Neuronal stem cell (in vitro differentiated cells): Measurements from ENCODE around the gene FGF16.

Experiments used
- DNase-seq: peaks from one replicate; pipeline ENCODE4 v3.0.0-alpha.2; 2013; ENCODE audit warnings: low spot score
- H2AFZ ChIP-seq: one replicate; pipeline ENCODE4 v1.6.1; 2013; ENCODE audit warnings: mild to moderate bottlenecking, low read length, inconsistent platforms
- H2AK5ac ChIP-seq: 2 replicates; pipeline ENCODE4 v1.6.1; 2013; ENCODE audit warnings: low read depth, mild to moderate bottlenecking, inconsistent platforms, low read length, moderate library complexity, mixed read lengths
- H2BK120ac ChIP-seq: 2 replicates; pipeline ENCODE4 v1.6.1; 2013; ENCODE audit warnings: low read depth, mild to moderate bottlenecking, inconsistent platforms, low read length, moderate library complexity, mixed read lengths
- H2BK12ac ChIP-seq: one replicate; pipeline ENCODE4 v1.6.1; 2013; ENCODE audit warnings: low read length, inconsistent platforms
- H2BK15ac ChIP-seq: 2 replicates; pipeline ENCODE4 v1.6.1; 2013; ENCODE audit warnings: mild to moderate bottlenecking, low read length, inconsistent platforms, mixed read lengths
- H2BK5ac ChIP-seq: one replicate; pipeline ENCODE4 v1.6.1; 2013; ENCODE audit warnings: inconsistent platforms, mild to moderate bottlenecking, low read length, moderate library complexity
- H3K14ac ChIP-seq: one replicate; pipeline ENCODE4 v1.6.1; 2013; ENCODE audit warnings: low read length, inconsistent platforms
- H3K18ac ChIP-seq: 2 replicates; pipeline ENCODE4 v1.6.1; 2013; ENCODE audit warnings: low read length, inconsistent platforms
- H3K23ac ChIP-seq: 2 replicates; pipeline ENCODE4 v1.6.1; 2013; ENCODE audit warnings: low read depth, mild to moderate bottlenecking, mixed read lengths, low read length, inconsistent platforms; ENCODE audit not compliant: poor library complexity
- H3K27ac ChIP-seq: replicated peaks from 3 replicates; pipeline ENCODE4 v1.5.1; 2013; ENCODE audit warnings: low read length, inconsistent platforms
- H3K27me3 ChIP-seq, 3 experiments: 2 replicates each; pipeline ENCODE4 v1.6.1; 2013; ENCODE audit warnings: low read length in 3 of 3, mild to moderate bottlenecking in 2 of 3, inconsistent platforms in 1 of 3, low read depth in 1 of 3, mixed read lengths in 1 of 3, moderate library complexity in 1 of 3; ENCODE audit not compliant: control insufficient read depth in 3 of 3, insufficient read depth in 3 of 3
- H3K36me3 ChIP-seq, 2 donors: replicated peaks in 1 of 2; 2 replicates each; pipeline ENCODE4 v1.6.1; 2013; ENCODE audit warnings: low read length in 2 of 2; ENCODE audit not compliant: control insufficient read depth in 2 of 2, insufficient read depth in 2 of 2
- H3K4ac ChIP-seq: 2 replicates; pipeline ENCODE4 v1.6.1; 2013; ENCODE audit warnings: inconsistent platforms, mild to moderate bottlenecking, low read length, moderate library complexity
- H3K4me1 ChIP-seq, 2 donors: 1 replicate in 1 of 2; 2 replicates in 1 of 2; pipeline ENCODE4 v1.6.1; 2013; ENCODE audit warnings: low read length in 2 of 2, low read depth in 1 of 2; ENCODE audit not compliant: control insufficient read depth in 2 of 2, insufficient read depth in 1 of 2
- H3K4me2 ChIP-seq: one replicate; pipeline ENCODE4 v1.6.1; 2013; ENCODE audit warnings: mild to moderate bottlenecking, low read length, inconsistent platforms; ENCODE audit not compliant: insufficient read depth, poor library complexity, severe bottlenecking
- H3K4me3 ChIP-seq, 2 donors: 2 replicates each; pipeline ENCODE4 v1.5.1; 2013; ENCODE audit warnings: low read length in 2 of 2, mild to moderate bottlenecking in 2 of 2, inconsistent platforms in 1 of 2, moderate library complexity in 1 of 2
- H3K79me1 ChIP-seq: one replicate; pipeline ENCODE4 v1.6.1; 2013; ENCODE audit warnings: low read depth, mild to moderate bottlenecking, inconsistent platforms, low read length, moderate library complexity
- H3K9ac ChIP-seq: one replicate; pipeline ENCODE4 v1.6.1; 2013; ENCODE audit warnings: mild to moderate bottlenecking, low read depth, low read length, inconsistent platforms; ENCODE audit not compliant: poor library complexity
- H3K9me3 ChIP-seq, 2 donors: replicated peaks in 1 of 2; 2 replicates each; pipeline versions ENCODE3 to v1.6.1; 2013; ENCODE audit warnings: low read length in 2 of 2, mild to moderate bottlenecking in 2 of 2, inconsistent platforms in 1 of 2, low read depth in 1 of 2, mixed read lengths in 1 of 2, moderate library complexity in 1 of 2; ENCODE audit not compliant: control insufficient read depth in 2 of 2, insufficient read depth in 1 of 2
- H4K8ac ChIP-seq: one replicate; pipeline ENCODE4 v1.6.1; 2013; ENCODE audit warnings: low read depth, mild to moderate bottlenecking, inconsistent platforms, low read length, moderate library complexity
- H4K91ac ChIP-seq: one replicate; pipeline ENCODE4 v1.6.1; 2013; ENCODE audit warnings: low read length, low read depth, mild to moderate bottlenecking, inconsistent platforms; ENCODE audit not compliant: poor library complexity
- WGBS, 2 donors: extraction: QIAGEN DNeasy Blood & Tissue Kit; methylation state at CpG; one replicate each; pipeline ENCODE4 v1.1.7; 2013; ENCODE audit warnings: missing lambda C conversion rate in 2 of 2, mixed read lengths in 1 of 2; ENCODE audit not compliant: insufficient read length in 2 of 2, insufficient replicate concordance in 1 of 2; ENCODE audit errors: extremely low coverage in 2 of 2; 5-methylcytosine and 5-hydroxymethylcytosine counted together

Gene FGF16

DNA sequence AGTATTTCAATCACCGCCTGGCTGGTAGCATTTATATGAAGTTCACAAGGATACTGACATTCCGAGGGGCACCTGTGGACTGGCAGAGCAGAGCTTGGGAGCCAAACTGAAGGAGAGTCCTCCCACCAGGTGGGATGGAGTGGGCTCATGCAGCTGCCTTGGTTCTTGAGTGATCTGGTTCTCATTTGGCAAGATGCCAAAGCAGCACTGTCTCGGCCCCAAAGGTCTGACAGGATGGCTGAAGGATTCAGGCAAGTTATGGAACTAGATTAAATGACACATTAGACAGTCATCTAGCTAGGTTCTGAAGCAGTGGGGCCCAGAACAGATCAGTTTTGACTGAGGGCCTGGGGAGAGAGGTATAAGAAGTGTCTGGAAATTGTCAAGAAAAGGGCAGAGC is 3.2 kb downstream of the FGF16 start:
- no peak overlapping the region for H2BK12ac ChIP-seq
- H3K9me3 ChIP-seq, result no peaks in the 10 kb centered on the region
- no CpG with 5 or more reads among the region's 3 CpGs for WGBS, 2 donors
- H3K23ac ChIP-seq, result no peak overlapping the region
- no peak overlapping the region for H4K91ac ChIP-seq
- DNase-seq, result no peak
- no peak overlapping the region for H3K9ac ChIP-seq
- H3K4me2 ChIP-seq, result no peak overlapping the region
- no peak overlapping the region for H3K4ac ChIP-seq
- H2AFZ ChIP-seq, result no peak overlapping the region
- no peak overlapping the region for H3K4me3 ChIP-seq
- no peak overlapping the region for H3K18ac ChIP-seq
- no peak overlapping the region for H2BK15ac ChIP-seq
- no peak overlapping the region for H4K8ac ChIP-seq
- H3K27ac ChIP-seq, result no peak overlapping the region
- no peaks in the 10 kb centered on the region for H3K36me3 ChIP-seq
- H3K4me1 ChIP-seq, result no peaks in the 10 kb centered on the region
- H3K27me3 ChIP-seq, result peaks cover 0 to 43% (median 28%) of the 10 kb centered on the region in 3 experiments
- H3K14ac ChIP-seq, result no peak overlapping the region
- no peak overlapping the region for H2BK5ac ChIP-seq
- no peaks in the 10 kb centered on the region for H3K79me1 ChIP-seq
- no peak overlapping the region for H2AK5ac ChIP-seq
- H2BK120ac ChIP-seq, result no peak overlapping the region

DNA sequence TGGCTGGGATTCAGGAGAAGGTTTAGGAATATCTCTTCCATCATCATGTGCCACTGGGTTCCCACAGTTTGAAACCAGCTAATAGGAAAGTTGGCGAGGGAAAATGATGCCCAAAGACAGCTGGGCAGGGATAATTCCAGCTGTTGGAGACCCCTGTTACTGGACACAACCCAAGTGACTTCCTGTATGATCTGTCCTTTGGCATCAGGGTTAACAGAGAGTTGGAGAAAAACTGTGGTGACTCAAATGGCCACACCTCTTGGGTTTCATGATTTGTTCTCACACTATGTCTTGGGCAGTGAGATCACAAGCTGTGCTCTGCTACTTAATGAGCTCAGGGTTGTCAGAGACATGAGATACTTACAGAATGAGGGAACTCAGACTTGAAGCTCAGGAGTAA is 3.8 kb downstream of the FGF16 start:
- H3K14ac ChIP-seq, result no peak overlapping the region

DNA sequence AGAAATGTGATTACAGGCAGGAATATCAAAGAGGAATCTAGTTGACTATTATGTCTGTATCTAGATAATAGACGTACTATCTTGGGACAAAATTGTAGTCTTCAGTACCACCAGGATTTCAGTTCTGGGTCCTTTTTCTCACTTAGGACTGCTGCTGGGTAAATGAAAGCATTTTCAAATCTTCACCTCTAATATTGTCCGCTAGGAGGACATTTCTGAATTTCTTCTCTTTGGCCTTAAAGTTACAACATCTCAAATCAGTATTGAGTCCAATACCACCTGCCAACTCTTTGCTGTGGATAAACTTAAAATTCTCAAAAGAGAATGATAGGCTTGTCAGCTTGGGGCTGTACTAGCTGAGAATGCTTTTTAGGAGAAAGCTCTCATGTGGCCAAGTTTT is 6.0 kb downstream of the FGF16 start:
- WGBS, 2 donors, result no CpG with 5 or more reads among the region's 2 CpGs
- Histone ChIP-seq H3K4me1 (no peaks in the 10 kb centered on the region), H2AFZ (no peak overlapping the region), H2BK15ac (no peak overlapping the region), H3K27ac (no peak overlapping the region), H4K91ac (no peak overlapping the region), H3K4ac (no peak overlapping the region), H3K23ac (no peak overlapping the region), H3K79me1 (no peaks in the 10 kb centered on the region), H2BK12ac (no peak overlapping the region), H2AK5ac (no peak overlapping the region), H4K8ac (no peak overlapping the region), H3K4me2 (no peak overlapping the region), H3K14ac (no peak overlapping the region), H3K9ac (no peak overlapping the region), H3K4me3 (no peak overlapping the region), H3K27me3 (peaks cover 0 to 16% (median 2%) of the 10 kb centered on the region in 3 experiments), H3K9me3 (no peaks in the 10 kb centered on the region), H3K18ac (no peak overlapping the region), H3K36me3 (no peaks in the 10 kb centered on the region), H2BK120ac (no peak overlapping the region), H2BK5ac (no peak overlapping the region)
- DNase-seq, result no peak

More for the DNA sequence above, 3.8 kb downstream of the FGF16 start:
- WGBS, 2 donors, result no CpG with 5 or more reads among the region's 1 CpG
- H2BK5ac ChIP-seq, result no peak overlapping the region
- H2AK5ac ChIP-seq, result no peak overlapping the region
- H2BK120ac ChIP-seq, result no peak overlapping the region
- H3K9me3 ChIP-seq, result no peaks in the 10 kb centered on the region
- H3K27me3 ChIP-seq, result peaks cover 0 to 38% (median 24%) of the 10 kb centered on the region in 3 experiments
- no peak overlapping the region for H3K4me2 ChIP-seq
- no peak overlapping the region for H3K4me3 ChIP-seq
- H3K23ac ChIP-seq, result no peak overlapping the region
- no peak overlapping the region for H3K18ac ChIP-seq
- H3K36me3 ChIP-seq, result no peaks in the 10 kb centered on the region
- H3K4me1 ChIP-seq, result no peaks in the 10 kb centered on the region
- H4K8ac ChIP-seq, result no peak overlapping the region
- DNase-seq, result no peak
- H3K9ac ChIP-seq, result no peak overlapping the region
- no peak overlapping the region for H4K91ac ChIP-seq
- no peak overlapping the region for H3K4ac ChIP-seq
- H3K27ac ChIP-seq, result no peak overlapping the region
- no peaks in the 10 kb centered on the region for H3K79me1 ChIP-seq
- no peak overlapping the region for H2BK12ac ChIP-seq
- no peak overlapping the region for H2AFZ ChIP-seq
- H2BK15ac ChIP-seq, result no peak overlapping the region

DNA sequence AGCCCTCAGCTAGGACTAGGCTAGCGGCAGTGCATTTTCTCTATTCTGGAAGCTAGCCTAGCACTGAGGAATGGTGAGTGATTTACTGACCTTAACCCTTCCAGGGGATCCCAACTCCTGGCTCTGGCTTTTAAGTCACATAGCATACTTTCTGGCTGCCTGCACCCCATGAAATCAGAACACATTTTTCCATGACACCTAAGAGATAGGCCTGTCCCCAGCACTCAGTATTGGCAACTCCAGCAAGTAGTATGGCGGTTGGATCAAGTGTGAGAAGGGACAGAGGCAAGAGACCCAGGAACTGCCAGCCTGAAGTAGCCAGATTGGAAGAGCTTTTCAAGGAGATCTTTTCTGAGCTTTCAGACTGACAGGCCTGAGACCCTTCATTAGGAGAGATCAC is 8.2 kb downstream of the FGF16 start:
- H3K18ac ChIP-seq, result no peak overlapping the region
- H3K14ac ChIP-seq, result no peak overlapping the region
- H3K4me2 ChIP-seq, result no peak overlapping the region
- no peak overlapping the region for H2BK5ac ChIP-seq
- no peak overlapping the region for H4K8ac ChIP-seq
- no CpG with 5 or more reads among the region's 2 CpGs for WGBS, 2 donors
- peaks cover 0 to under 1% (median 0%) of the 10 kb centered on the region in 3 experiments for H3K27me3 ChIP-seq
- no peaks in the 10 kb centered on the region for H3K9me3 ChIP-seq
- no peak overlapping the region for H3K23ac ChIP-seq
- H2AK5ac ChIP-seq, result no peak overlapping the region
- no peak overlapping the region for H2BK12ac ChIP-seq
- H3K4me1 ChIP-seq, result no peaks in the 10 kb centered on the region
- H2BK15ac ChIP-seq, result no peak overlapping the region
- H2AFZ ChIP-seq, result no peak overlapping the region
- no peaks in the 10 kb centered on the region for H3K36me3 ChIP-seq
- H3K4ac ChIP-seq, result no peak overlapping the region
- no peak overlapping the region for H3K9ac ChIP-seq
- no peak overlapping the region for H3K27ac ChIP-seq
- no peak overlapping the region for H3K4me3 ChIP-seq
- H3K79me1 ChIP-seq, result no peaks in the 10 kb centered on the region
- no peak overlapping the region for H4K91ac ChIP-seq
- H2BK120ac ChIP-seq, result no peak overlapping the region
- DNase-seq, result no peak
